Mesothelial cell of epicardium (in vitro differentiated cells): ENCODE data around the gene APLP1. TPM values are rescaled to one million over a fixed set of nuclear protein-coding genes. Genes with fewer than 3 reads are reported as not detected.

Experiments used
- DNase-seq, 2 experiments: peaks; one replicate each; pipeline ENCODE4 v3.0.0; 2021; ENCODE audit warnings: low spot score in 2 of 2; ENCODE audit not compliant: unreplicated experiment in 2 of 2
- H3K27ac Mint-ChIP-seq: 2 replicates; pipeline ENCODE4 v1.8.0; 2021; ENCODE audit warnings: mixed read lengths
- H3K27me3 Mint-ChIP-seq: 2 replicates; pipeline ENCODE4 v1.8.0; 2021; ENCODE audit warnings: low read depth, mixed read lengths
- H3K36me3 Mint-ChIP-seq: 2 replicates; pipeline ENCODE4 v1.8.0; 2021; ENCODE audit warnings: mixed read lengths
- H3K4me1 Mint-ChIP-seq: 2 replicates; pipeline ENCODE4 v1.8.0; 2021; ENCODE audit warnings: mixed read lengths
- H3K4me3 Mint-ChIP-seq: 2 replicates; pipeline ENCODE4 v1.8.0; 2021; ENCODE audit warnings: mild to moderate bottlenecking, moderate library complexity, mixed read lengths
- H3K9me3 Mint-ChIP-seq: 2 replicates; pipeline ENCODE4 v1.8.0; 2021; ENCODE audit warnings: mixed read lengths
- CTCF ChIP-seq: fragments of 200-600 bp; sonication (generic); IDR thresholded peaks from one replicate; pipeline ENCODE4 v1.5.0; 2021; ENCODE audit warnings: antibody characterized with exemption; ENCODE audit not compliant: unreplicated experiment
- total RNA-seq: library from RNA; stranded (reverse); gene quantifications from 3 replicates; pipeline ENCODE4 v1.2.1, GENCODE V29; 2021

The APLP1 gene
- total RNA-seq, 1 donor from 2014 or later, result 137 TPM

DNA sequence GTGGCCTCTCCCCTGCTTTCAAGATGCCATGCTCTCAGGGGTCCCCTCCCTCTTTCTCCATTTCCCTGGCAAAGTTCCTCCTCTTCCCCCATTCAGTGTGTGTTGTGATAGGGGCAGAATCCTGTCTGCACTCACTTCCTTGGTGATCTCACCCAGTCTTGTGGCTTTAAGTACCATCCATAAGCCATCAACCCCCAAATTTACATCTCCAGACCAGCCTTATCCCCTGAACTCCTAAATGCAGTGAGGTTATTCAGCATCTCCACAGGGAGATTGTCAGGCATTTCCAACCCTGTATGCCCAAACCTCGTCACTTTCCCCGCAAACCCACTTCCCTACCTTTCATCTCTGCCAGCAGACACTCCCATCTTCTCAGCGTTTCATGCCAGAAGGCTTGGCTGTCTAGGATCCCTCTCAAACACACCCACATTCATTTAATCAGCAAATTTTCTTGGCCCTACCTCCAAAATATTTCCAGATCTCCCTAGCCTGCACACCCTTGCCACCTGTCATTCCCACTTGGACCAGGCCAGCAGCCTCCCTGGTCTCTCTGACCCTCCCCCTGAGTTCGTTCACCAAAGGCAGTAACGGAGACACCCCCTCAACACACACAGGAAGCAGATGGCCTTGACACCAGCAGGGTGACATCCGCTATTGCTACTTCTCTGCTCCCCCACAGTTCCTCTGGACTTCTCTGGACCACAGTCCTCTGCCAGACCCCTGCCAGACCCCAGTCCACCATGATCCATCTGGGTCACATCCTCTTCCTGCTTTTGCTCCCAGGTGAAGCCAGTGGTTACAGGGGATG is 33.7 kb downstream of the APLP1 start, which contains the start of gene HCST:
Gene HCST, plus strand, starts transcription at position 676 of the 808 bp plus-strand sequence. Its CDS starts 65 bp downstream, at position 741.
- Mint-ChIP-seq H3K9me3 (no peaks in the 10 kb centered on the region), H3K27me3 (no peaks in the 10 kb centered on the region), H3K27ac (peak within 1 kb of the TSS; percentile 87), H3K36me3 (no peaks in the 10 kb centered on the region), H3K4me1 (peaks cover 26% of the 10 kb centered on the region), H3K4me3 (peak within 1 kb of the TSS; percentile 95)
- DNase-seq, result no peak
- no peak for TF ChIP-seq CTCF

DNA sequence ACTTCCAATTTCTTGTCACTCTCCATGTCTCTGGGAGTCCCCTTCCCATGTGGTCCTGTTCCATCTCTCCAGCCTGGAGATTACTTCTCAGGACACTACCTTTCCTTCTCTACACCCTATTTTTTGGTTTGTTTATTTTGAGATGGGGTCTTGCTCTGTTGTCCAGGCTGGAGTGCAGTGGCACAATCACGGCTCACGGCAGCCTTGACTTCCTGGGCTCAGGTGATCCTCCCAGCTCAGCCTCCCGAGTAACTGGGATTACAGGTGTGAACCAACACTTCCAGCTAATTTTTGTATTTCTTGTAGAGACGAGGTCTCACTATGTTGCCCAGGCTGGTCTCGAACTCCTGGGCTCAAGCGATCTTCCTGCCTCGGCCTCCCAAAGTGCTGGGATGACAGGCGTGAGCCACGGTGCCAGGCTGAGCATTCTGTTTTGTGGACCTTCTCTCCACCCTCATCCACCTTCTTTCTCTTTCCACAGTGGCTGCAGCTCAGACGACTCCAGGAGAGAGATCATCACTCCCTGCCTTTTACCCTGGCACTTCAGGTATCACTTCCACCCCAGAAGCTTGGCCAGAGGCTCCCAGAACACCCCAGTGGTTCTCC is 34.6 kb downstream of the APLP1 start:
- H3K27me3 Mint-ChIP-seq, result no peaks in the 10 kb centered on the region
- peak overlapping the region; percentile 66 for H3K4me3 Mint-ChIP-seq
- H3K9me3 Mint-ChIP-seq, result no peaks in the 10 kb centered on the region
- no peak for DNase-seq
- H3K4me1 Mint-ChIP-seq, result peaks cover 26% of the 10 kb centered on the region
- H3K36me3 Mint-ChIP-seq, result no peaks in the 10 kb centered on the region
- H3K27ac Mint-ChIP-seq, result peak overlapping the region; percentile 87
- TF ChIP-seq CTCF, result no peak

DNA sequence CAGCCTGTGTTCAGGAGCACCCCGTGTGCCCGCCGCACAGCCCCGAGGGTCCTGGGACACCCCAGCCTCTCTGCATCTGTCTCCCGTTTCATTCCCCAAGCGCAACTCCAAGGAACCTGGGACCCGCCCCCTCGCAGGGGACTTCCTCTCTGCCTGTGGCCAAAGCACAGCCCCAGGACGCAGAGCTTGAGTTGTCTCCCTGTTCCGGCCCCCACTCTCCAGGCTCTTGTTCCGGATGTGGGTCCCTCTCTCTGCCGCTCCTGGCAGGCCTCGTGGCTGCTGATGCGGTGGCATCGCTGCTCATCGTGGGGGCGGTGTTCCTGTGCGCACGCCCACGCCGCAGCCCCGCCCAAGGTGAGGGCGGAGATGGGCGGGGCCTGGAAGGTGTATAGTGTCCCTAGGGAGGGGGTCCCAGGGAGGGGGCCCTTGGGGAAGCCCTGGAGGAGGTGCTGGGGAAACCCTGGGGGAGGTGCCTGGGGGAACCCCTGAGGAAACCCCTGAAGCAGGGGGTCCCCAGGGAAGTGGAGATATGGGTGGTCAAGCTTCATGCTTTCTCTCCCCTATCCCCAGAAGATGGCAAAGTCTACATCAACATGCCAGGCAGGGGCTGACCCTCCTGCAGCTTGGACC is 35.3 kb downstream of the APLP1 start:
- H3K27ac Mint-ChIP-seq, result peak overlapping the region; percentile 87
- peak overlapping the region; percentile 66 for H3K4me3 Mint-ChIP-seq

DNA sequence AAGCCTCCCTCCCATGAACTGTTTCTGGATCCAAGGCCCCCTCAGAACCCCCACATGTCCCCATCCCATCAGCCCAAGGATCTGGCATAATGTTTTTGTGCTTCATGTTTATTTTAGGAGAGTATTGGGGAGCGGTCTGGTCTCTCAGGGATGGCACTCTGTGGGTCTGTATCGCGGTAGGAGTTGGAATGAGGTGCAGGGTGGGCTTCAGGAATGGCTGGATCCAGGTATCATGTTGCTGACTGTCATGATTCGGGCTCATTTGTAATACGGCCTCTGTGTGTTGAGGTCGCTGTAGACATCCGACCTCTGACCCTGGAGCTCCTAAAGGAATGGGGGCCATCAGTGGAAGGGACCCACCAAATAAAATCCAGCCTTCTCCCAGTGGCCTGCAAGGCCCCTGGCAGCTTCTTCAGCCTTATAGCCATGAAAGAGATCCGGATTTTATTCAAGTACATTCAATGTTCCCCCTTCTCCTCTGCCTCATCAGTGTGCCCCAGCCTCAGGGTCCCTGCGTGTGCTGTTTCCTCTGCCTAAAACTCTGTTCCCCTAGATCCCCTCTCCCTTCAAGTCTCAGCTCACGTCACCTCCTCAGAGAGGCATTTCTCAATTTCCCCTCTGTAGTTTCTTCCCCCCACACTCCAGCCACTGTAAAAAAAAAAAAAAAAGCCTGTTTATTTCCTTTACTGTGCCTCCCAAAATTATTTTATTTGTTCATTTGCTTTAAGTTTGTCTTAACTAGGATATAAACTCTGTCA is 36.1 kb downstream of the APLP1 start:
- H3K36me3 Mint-ChIP-seq, result no peaks in the 10 kb centered on the region
- no peaks in the 10 kb centered on the region for H3K27me3 Mint-ChIP-seq
- no peaks in the 10 kb centered on the region for H3K9me3 Mint-ChIP-seq
- TF ChIP-seq CTCF, result no peak
- peaks cover 21% of the 10 kb centered on the region for H3K4me1 Mint-ChIP-seq
- DNase-seq, result no peak
- H3K27ac Mint-ChIP-seq, result peak overlapping the region; percentile 5
- H3K4me3 Mint-ChIP-seq, result no peak overlapping the region

More for the DNA sequence above, 35.3 kb downstream of the APLP1 start:
- TF ChIP-seq CTCF, result no peak
- DNase-seq, result peak; percentile 31 to 61
- Mint-ChIP-seq H3K9me3 (no peaks in the 10 kb centered on the region), H3K36me3 (no peaks in the 10 kb centered on the region), H3K4me1 (peaks cover 25% of the 10 kb centered on the region), H3K27me3 (no peaks in the 10 kb centered on the region)

DNA sequence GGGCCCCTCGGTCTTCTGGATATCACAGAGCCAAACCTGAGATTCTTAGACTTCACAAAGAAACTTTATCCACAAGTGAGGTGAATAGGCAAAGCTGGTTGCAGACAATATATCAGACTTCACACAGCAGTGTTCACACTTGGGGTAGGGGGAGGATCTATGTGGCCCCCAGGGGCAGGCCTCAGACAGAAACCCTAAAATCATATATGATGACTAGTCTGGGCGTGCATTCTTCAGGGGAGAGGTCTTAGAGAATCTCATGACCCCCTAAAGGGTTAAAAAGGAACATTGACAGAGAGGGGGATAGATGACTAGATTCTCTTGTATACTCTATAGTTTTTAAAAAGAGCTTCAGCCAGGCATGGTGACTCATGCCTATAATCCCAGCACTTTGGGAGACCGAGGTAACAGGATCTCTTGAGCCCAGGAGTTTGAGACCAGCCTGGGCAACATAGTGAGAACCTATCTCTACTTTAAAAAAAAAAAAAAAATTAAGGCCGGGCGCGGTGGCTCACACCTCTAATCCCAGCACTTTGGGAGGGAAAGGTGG is 36.9 kb downstream of the APLP1 start:
- no peak for DNase-seq
- Mint-ChIP-seq H3K4me3 (no peak overlapping the region), H3K27ac (peak overlapping the region; percentile 5), H3K36me3 (no peaks in the 10 kb centered on the region), H3K9me3 (no peaks in the 10 kb centered on the region), H3K4me1 (peaks cover 21% of the 10 kb centered on the region), H3K27me3 (no peaks in the 10 kb centered on the region)
- no peak for TF ChIP-seq CTCF
